DMS53 treated with DMSO at 0.1 percent for 48 hours (cell line): ENCODE measurements around the gene PNKD.
A peak's percentile ranks its signal among the peaks of the same experiment; 100 is the strongest.

ENCODE experiments used
- DNase-seq: peaks from one replicate; lab custom pipeline; 2025; ENCODE audit not compliant: unreplicated experiment; lab: John Stamatoyannopoulos, UW

The PNKD gene

GRCh38 chr2:218340656-218341055 is 70.3 kb downstream of the PNKD start:
- DNase-seq = no peak

- DNase-seq = no peak
These were observed 71.1 kb downstream of the PNKD start for GRCh38 chr2:218341381-218341780.

GRCh38 chr2:218342837-218343236 is 72.5 kb downstream of the PNKD start:
- no peak for DNase-seq

GRCh38 chr2:218343591-218343990 is 73.3 kb downstream of the PNKD start:
- no peak for DNase-seq

- no peak for DNase-seq
These were observed 73.9 kb downstream of the PNKD start for GRCh38 chr2:218344090-218344754.

GRCh38 chr2:218344755-218345417 is 74.6 kb downstream of the PNKD start:
- no peak for DNase-seq

- no peak for DNase-seq
These were observed 75.3 kb downstream of the PNKD start for GRCh38 chr2:218345491-218346236.

- DNase-seq = no peak
These were observed 76.9 kb downstream of the PNKD start for GRCh38 chr2:218347172-218347571.

- no peak for DNase-seq
These were observed 83.7 kb downstream of the PNKD start for GRCh38 chr2:218354045-218354444.

- DNase-seq = no peak
These were observed 84.6 kb downstream of the PNKD start for GRCh38 chr2:218354850-218355443.

- no peak for DNase-seq
These were observed 87.2 kb downstream of the PNKD start for GRCh38 chr2:218357236-218358177.

- DNase-seq = no peak
These were observed 90.1 kb downstream of the PNKD start for GRCh38 chr2:218360453-218360852.

GRCh38 chr2:218362606-218363005 is 92.3 kb downstream of the PNKD start:
- DNase-seq = no peak

GRCh38 chr2:218363736-218364135 is 93.4 kb downstream of the PNKD start:
- no peak for DNase-seq

- no peak for DNase-seq
These were observed 93.9 kb downstream of the PNKD start for GRCh38 chr2:218364196-218364595.

- no peak for DNase-seq
These were observed 96.5 kb downstream of the PNKD start for GRCh38 chr2:218366621-218367414.

- no peak for DNase-seq
These were observed 97.3 kb downstream of the PNKD start for GRCh38 chr2:218367415-218368149.

- DNase-seq = no peak
These were observed 97.8 kb downstream of the PNKD start for GRCh38 chr2:218368150-218368528.

GRCh38 chr2:218368621-218369153 is 98.4 kb downstream of the PNKD start:
- peak; percentile 40 for DNase-seq
